GM12872 (cell line): ENCODE data around the gene SHANK1.

ENCODE experiments used
- CTCF ChIP-seq: IDR thresholded peaks from 3 replicates; pipeline ENCODE4 v1.5.1; 2011; ENCODE audit warnings: low read depth, mild to moderate bottlenecking, low read length, moderate library complexity; ENCODE audit not compliant: insufficient read depth

SHANK1 gene

GRCh38 chr19:50661023-50661422, 58.6 kb downstream of the SHANK1 start:
- TF ChIP-seq CTCF = no peak

- no peak for TF ChIP-seq CTCF
These were observed 59.6 kb downstream of the SHANK1 start for GRCh38 chr19:50660088-50660366.

- TF ChIP-seq CTCF = no peak
These were observed 60.1 kb downstream of the SHANK1 start for GRCh38 chr19:50659318-50660087.

- no peak for TF ChIP-seq CTCF
These were observed 60.9 kb downstream of the SHANK1 start for GRCh38 chr19:50658441-50659317.

- TF ChIP-seq CTCF = no peak
These were observed 61.7 kb downstream of the SHANK1 start for GRCh38 chr19:50657712-50658440.

GRCh38 chr19:50657222-50657669, 62.4 kb downstream of the SHANK1 start:
- no peak for TF ChIP-seq CTCF

- TF ChIP-seq CTCF = no peak
These were observed 64.7 kb downstream of the SHANK1 start for GRCh38 chr19:50654882-50655281.
